GM12891 (cell line): Measurements from ENCODE around the gene ACOT8.

Experiments
- POLR2A ChIP-seq: IDR thresholded peaks from 2 replicates; pipeline ENCODE4 v1.6.1; 2011; ENCODE audit warnings: low read depth, low read length, control low read depth
- POLR2AphosphoS5 ChIP-seq: IDR thresholded peaks from 2 replicates; pipeline ENCODE4 v1.6.1; 2011; ENCODE audit warnings: low read depth, low read length, control low read depth

- TF ChIP-seq POLR2A, result no peak
- no peak for TF ChIP-seq POLR2AphosphoS5
Measured at GRCh38 chr20:45898285-45898684, 41.1 kb upstream of the ACOT8 start.
